Measurements from ENCODE around the gene A3GALT2. TPM values are rescaled to one million over a fixed set of nuclear protein-coding genes. Genes with fewer than 3 reads are reported as not detected.
A peak's percentile ranks its signal among the peaks of the same experiment; 100 is the strongest.

Gene A3GALT2
- total and polyA plus RNA-seq, 9 of the 15 experiments (the other 6 are each of a cell fraction or from before 2014, with no cell fraction given) = not detected

GRCh38 chr1:33346927-33347649 is 26.2 kb upstream of the A3GALT2 start (continued):
- no peak for TF ChIP-seq ZNF644 (tag; IDR thresholded peaks at IDR 0.05; ENCODE audit: low read depth)
- TF ChIP-seq ZFX (CRISPR knock-in tag; IDR thresholded peaks at IDR 0.05) = no peak
- no peak for TF ChIP-seq SRSF3 (IDR thresholded peaks at IDR 0.05; ENCODE audit: insufficient read depth, low read length)
- TF ChIP-seq NFATC3 (IDR thresholded peaks at IDR 0.05) = no peak
- TF ChIP-seq, protein P1, sequence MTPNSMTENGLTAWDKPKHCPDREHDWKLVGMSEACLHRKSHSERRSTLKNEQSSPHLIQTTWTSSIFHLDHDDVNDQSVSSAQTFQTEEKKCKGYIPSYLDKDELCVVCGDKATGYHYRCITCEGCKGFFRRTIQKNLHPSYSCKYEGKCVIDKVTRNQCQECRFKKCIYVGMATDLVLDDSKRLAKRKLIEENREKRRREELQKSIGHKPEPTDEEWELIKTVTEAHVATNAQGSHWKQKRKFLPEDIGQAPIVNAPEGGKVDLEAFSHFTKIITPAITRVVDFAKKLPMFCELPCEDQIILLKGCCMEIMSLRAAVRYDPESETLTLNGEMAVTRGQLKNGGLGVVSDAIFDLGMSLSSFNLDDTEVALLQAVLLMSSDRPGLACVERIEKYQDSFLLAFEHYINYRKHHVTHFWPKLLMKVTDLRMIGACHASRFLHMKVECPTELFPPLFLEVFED (CRISPR knock-in tag; conservative IDR thresholded peaks at IDR 0.05) = peak; percentile 62; the same call in 1 of the 2 replicates
- no peak for TF ChIP-seq ZNF174 (CRISPR knock-in tag; IDR thresholded peaks at IDR 0.05)
- TF ChIP-seq NR2C1 (IDR thresholded peaks at IDR 0.05) = no peak
- peak; percentile 60; the same call in 1 of the 2 replicates for TF ChIP-seq NR2C1 (tag; IDR thresholded peaks at IDR 0.05)
- TF ChIP-seq HMBOX1 (IDR thresholded peaks at IDR 0.05) = 0 out of 2 replicates have a peak, but pooled peaks have one; percentile 0
- no peak for TF ChIP-seq ZNF407 (IDR thresholded peaks at IDR 0.05; ENCODE audit: low read depth)
- no peak for TF ChIP-seq NFXL1 (CRISPR knock-in tag; IDR thresholded peaks at IDR 0.05)
- no peak for TF ChIP-seq FOXP1 (CRISPR knock-in tag; IDR thresholded peaks at IDR 0.05)
- no peak for TF ChIP-seq FOXJ3 (CRISPR knock-in tag; IDR thresholded peaks at IDR 0.05)
- no peak for TF ChIP-seq NR2F6 (CRISPR knock-in tag; IDR thresholded peaks at IDR 0.05)
- no peak for TF ChIP-seq RBBP5 (IDR thresholded peaks at IDR 0.05; ENCODE audit: borderline replicate concordance, insufficient read depth, low read length, poor library complexity, severe bottlenecking)
- TF ChIP-seq HCFC1 (IDR thresholded peaks at IDR 0.05; ENCODE audit: low read depth, low read length) = no peak
- no peak for TF ChIP-seq ZNF140 (CRISPR knock-in tag; IDR thresholded peaks at IDR 0.05)
- peak; percentile 78; the same call in 1 of the 2 replicates for TF ChIP-seq ZNF584 (CRISPR knock-in tag; IDR thresholded peaks at IDR 0.05; ENCODE audit: low read depth)
